Vagina (tissue), 2 donors: ENCODE measurements around the gene ERBB4. TPM values are rescaled to one million over a fixed set of nuclear protein-coding genes. Genes with fewer than 3 reads are reported as not detected.

Source experiments
- DNase-seq, 2 donors: peaks; one replicate each; pipeline ENCODE4 v3.0.0-alpha.2; 2017; ENCODE audit errors: extremely low spot score in 2 of 2
- H3K27ac ChIP-seq: fragments of 200-600 bp; sonication (generic); one replicate; pipeline ENCODE4 v1.5.1; 2019
- H3K27me3 ChIP-seq: fragments of 200-600 bp; sonication (generic); one replicate; pipeline ENCODE4 v1.5.1; 2019
- H3K36me3 ChIP-seq, 2 donors: fragments of 200-600 bp; sonication (generic); one replicate each; pipeline ENCODE4 v1.5.1; 2017 to 2019
- H3K4me1 ChIP-seq: fragments of 200-600 bp; sonication (generic); one replicate; pipeline ENCODE4 v1.5.1; 2019
- H3K4me3 ChIP-seq, 2 donors: fragments of 200-600 bp; sonication (generic); 1 replicate in 1 of 2; 2 replicates in 1 of 2; pipeline ENCODE4 v1.5.1; 2016 to 2019
- H3K9me3 ChIP-seq: fragments of 200-600 bp; sonication (generic); one replicate; pipeline ENCODE4 v1.5.1; 2019
- POLR2A ChIP-seq, 2 donors: fragments of 450-650 bp; IDR thresholded peaks; one replicate each; pipeline ENCODE4 v1.6.1; 2017; ENCODE audit warnings: antibody characterized with exemption in 2 of 2, mild to moderate bottlenecking in 2 of 2, moderate library complexity in 2 of 2
- POLR2AphosphoS5 ChIP-seq, 2 donors: sonication (generic); formaldehyde crosslinking; IDR thresholded peaks; one replicate each; pipeline ENCODE4 v1.9.0; 2017; ENCODE audit warnings: antibody characterized with exemption in 2 of 2, mild to moderate bottlenecking in 2 of 2, low read depth in 1 of 2; ENCODE audit not compliant: insufficient read depth in 1 of 2
- intact Hi-C: fragments of 100-400 bp; cut with DNase I; formaldehyde crosslinking; loops from one replicate; pipeline ENCODE4 v1.15.1; 2023
- total RNA-seq: library from RNA; depleted of rRNA; stranded (reverse); fragments of >200 nt; gene quantifications from one replicate; pipeline ENCODE4 v1.2.3, GENCODE V29; 2016
- TF ChIP-seq, protein P1 (sequence below), 3 experiments: fragments of 450-650 bp in 2 of 3; fragments of 200-600 bp in 1 of 3; sonication (generic) in 1 of 3; IDR thresholded peaks; one replicate each; pipeline ENCODE4 v1.5.1; 2017 to 2019; ENCODE audit warnings: antibody characterized with exemption in 3 of 3, mild to moderate bottlenecking in 2 of 3, moderate library complexity in 2 of 3

The ERBB4 gene
- total RNA-seq, 1 donor from 2014 or later: 0.25 TPM

DNA sequence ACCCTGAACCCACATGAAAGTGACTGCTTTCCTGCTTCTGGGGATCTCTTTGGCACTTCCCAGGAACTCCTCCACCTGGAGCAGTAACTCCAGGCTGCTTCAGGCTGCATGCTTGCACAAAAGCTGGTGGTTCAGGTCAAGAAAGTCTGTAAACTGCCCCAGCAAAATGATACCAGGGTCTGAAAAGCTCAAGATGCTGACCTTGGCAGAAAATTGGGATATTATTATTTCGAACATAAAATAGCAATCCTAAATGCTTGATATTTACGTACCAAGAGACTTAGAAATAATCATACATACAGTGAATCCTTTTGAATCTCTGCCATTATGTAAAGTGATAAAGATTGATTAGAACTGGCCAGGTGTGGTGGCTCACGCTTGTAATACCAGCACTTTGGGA lies 674.3 kb downstream of the ERBB4 start:
- no peaks in the 10 kb centered on the region for H3K9me3 ChIP-seq
- no peak overlapping the region for H3K27ac ChIP-seq
- no peaks in the 10 kb centered on the region for H3K4me1 ChIP-seq
- no peak for DNase-seq
- no peaks in the 10 kb centered on the region for H3K36me3 ChIP-seq
- H3K27me3 ChIP-seq: no peaks in the 10 kb centered on the region
- H3K4me3 ChIP-seq: no peak overlapping the region
- intact Hi-C loops: no loop called here
- TF ChIP-seq POLR2AphosphoS5 (IDR thresholded peaks at IDR 0.05; ENCODE audit: insufficient read depth in 1 of 2, low read depth in 1 of 2) (no peak), POLR2A (IDR thresholded peaks at IDR 0.05) (no peak)
- TF ChIP-seq, protein P1, sequence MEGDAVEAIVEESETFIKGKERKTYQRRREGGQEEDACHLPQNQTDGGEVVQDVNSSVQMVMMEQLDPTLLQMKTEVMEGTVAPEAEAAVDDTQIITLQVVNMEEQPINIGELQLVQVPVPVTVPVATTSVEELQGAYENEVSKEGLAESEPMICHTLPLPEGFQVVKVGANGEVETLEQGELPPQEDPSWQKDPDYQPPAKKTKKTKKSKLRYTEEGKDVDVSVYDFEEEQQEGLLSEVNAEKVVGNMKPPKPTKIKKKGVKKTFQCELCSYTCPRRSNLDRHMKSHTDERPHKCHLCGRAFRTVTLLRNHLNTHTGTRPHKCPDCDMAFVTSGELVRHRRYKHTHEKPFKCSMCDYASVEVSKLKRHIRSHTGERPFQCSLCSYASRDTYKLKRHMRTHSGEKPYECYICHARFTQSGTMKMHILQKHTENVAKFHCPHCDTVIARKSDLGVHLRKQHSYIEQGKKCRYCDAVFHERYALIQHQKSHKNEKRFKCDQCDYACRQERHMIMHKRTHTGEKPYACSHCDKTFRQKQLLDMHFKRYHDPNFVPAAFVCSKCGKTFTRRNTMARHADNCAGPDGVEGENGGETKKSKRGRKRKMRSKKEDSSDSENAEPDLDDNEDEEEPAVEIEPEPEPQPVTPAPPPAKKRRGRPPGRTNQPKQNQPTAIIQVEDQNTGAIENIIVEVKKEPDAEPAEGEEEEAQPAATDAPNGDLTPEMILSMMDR (IDR thresholded peaks at IDR 0.05): no peak

DNA sequence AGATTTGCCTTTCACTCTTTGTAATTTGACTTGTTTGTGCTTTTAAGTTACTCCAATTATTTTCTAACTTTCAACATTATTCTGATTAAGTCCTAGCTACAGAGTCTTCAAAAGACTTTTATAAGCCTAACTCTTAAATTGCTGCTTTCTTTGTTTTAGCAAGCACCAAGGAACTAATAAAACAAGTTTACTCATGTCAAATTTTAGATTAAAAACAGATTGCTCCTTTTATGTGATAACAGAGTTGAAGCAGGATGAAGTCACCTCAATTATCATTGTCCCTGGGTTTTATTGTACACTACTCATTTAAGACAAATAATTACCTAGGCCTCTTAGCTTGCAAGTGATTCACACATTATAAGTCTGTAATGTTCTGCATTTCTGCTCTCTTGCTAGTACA lies 678.4 kb downstream of the ERBB4 start:
- H3K4me3 ChIP-seq: no peak overlapping the region
- H3K4me1 ChIP-seq: no peaks in the 10 kb centered on the region
- no peak for TF ChIP-seq POLR2A (IDR thresholded peaks at IDR 0.05)
- TF ChIP-seq, protein P1 (IDR thresholded peaks at IDR 0.05): no peak
- TF ChIP-seq POLR2AphosphoS5 (IDR thresholded peaks at IDR 0.05; ENCODE audit: insufficient read depth in 1 of 2, low read depth in 1 of 2): no peak
- H3K27me3 ChIP-seq: no peaks in the 10 kb centered on the region
- H3K36me3 ChIP-seq: no peaks in the 10 kb centered on the region
- intact Hi-C loops: no loop called here
- DNase-seq: no peak
- H3K9me3 ChIP-seq: no peaks in the 10 kb centered on the region
- H3K27ac ChIP-seq: no peak overlapping the region

DNA sequence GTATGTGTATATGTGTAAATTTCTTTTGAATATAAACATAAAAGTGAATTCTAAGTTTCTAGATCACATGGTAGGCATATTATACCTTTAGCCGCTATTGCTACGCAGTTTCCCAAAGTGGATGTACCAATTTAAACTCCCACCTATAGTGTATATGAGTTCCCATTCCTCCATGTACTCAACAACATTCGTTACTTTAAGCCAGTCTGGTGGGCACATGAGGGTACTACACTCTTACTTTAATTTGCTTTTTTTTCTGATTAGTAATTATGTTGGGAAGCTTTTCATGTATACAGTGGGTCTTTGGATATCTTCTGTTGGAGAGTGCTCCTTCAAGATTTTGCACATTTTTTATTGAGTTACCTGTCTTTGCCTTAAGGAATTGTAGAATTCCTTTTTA lies 683.8 kb downstream of the ERBB4 start:
- Histone ChIP-seq H3K27me3 (no peaks in the 10 kb centered on the region), H3K27ac (no peak overlapping the region), H3K4me3 (no peak overlapping the region), H3K9me3 (no peaks in the 10 kb centered on the region), H3K36me3 (no peaks in the 10 kb centered on the region), H3K4me1 (no peaks in the 10 kb centered on the region)
- DNase-seq: no peak
- intact Hi-C loops: no loop called here
- TF ChIP-seq, protein P1 (IDR thresholded peaks at IDR 0.05): no peak
- TF ChIP-seq POLR2A (IDR thresholded peaks at IDR 0.05): no peak
- TF ChIP-seq POLR2AphosphoS5 (IDR thresholded peaks at IDR 0.05; ENCODE audit: insufficient read depth in 1 of 2, low read depth in 1 of 2): no peak

DNA sequence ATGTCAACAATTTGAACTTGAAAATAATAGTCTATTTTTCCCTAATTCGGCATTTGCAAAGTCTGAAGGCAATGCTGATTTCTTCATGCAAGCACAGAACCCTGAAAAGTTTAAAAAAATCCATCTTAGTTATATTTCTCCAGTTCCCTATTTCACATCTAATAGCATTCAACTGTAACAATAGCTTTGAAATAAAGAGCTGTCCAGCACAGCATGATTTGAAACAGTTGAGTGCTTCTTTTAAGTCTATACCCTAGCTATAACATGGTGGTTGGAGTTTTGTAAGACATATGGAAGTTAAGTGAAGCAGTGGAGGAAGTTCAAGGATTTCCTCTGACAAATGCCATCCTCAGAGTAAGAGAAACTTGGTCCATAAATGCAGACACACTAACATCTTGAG lies 691.9 kb downstream of the ERBB4 start:
- TF ChIP-seq, protein P1 (IDR thresholded peaks at IDR 0.05): no peak
- TF ChIP-seq POLR2A (IDR thresholded peaks at IDR 0.05): no peak
- no peak for TF ChIP-seq POLR2AphosphoS5 (IDR thresholded peaks at IDR 0.05; ENCODE audit: insufficient read depth in 1 of 2, low read depth in 1 of 2)
- intact Hi-C loops: no loop called here

DNA sequence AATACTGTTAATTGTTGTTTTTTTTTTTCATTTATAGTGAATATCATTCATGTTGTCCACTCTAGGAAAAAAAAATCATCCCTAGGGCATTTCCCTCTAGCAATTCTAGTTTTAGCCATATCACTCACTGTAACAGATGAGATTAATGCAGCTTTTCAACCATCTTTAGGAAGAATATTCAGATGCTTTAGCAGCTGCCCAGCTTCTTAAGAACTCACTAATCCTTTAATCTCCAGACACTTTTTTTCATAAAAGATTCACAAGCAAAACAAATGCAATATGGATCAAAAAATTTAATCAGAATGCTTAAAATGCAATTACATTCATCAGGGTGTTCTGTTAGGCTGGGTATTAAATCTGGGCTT lies 692.6 kb downstream of the ERBB4 start:
- no peaks in the 10 kb centered on the region for H3K27me3 ChIP-seq
- H3K27ac ChIP-seq: no peak overlapping the region
- no peaks in the 10 kb centered on the region for H3K36me3 ChIP-seq
- no peaks in the 10 kb centered on the region for H3K4me1 ChIP-seq
- no peak for DNase-seq
- no peaks in the 10 kb centered on the region for H3K9me3 ChIP-seq
- TF ChIP-seq POLR2A (IDR thresholded peaks at IDR 0.05) (no peak), POLR2AphosphoS5 (IDR thresholded peaks at IDR 0.05; ENCODE audit: insufficient read depth in 1 of 2, low read depth in 1 of 2) (no peak)
- TF ChIP-seq, protein P1 (IDR thresholded peaks at IDR 0.05): no peak
- H3K4me3 ChIP-seq: no peak overlapping the region
- intact Hi-C loops: no loop called here

More for the DNA sequence above, 691.9 kb downstream of the ERBB4 start:
- DNase-seq: no peak
- H3K27me3 ChIP-seq: no peaks in the 10 kb centered on the region
- no peak overlapping the region for H3K4me3 ChIP-seq
- no peaks in the 10 kb centered on the region for H3K36me3 ChIP-seq
- no peak overlapping the region for H3K27ac ChIP-seq
- H3K9me3 ChIP-seq: no peaks in the 10 kb centered on the region
- no peaks in the 10 kb centered on the region for H3K4me1 ChIP-seq
